ENCODE data around the gene ZMIZ1. TPM values are rescaled to one million over a fixed set of nuclear protein-coding genes. Genes with fewer than 3 reads are reported as not detected.

Gene ZMIZ1
- total and polyA plus RNA-seq, 2 donors from 2014 or later = 14.2 to 97.6 TPM

GRCh38 chr10:79053481-79054202 lies 15.1 kb upstream of the ZMIZ1 start:
- H3K4me3 ChIP-seq (ENCODE audit: low read length in 3 of 3) = no peak overlapping the region

GRCh38 chr10:79054203-79055099 lies 14.3 kb upstream of the ZMIZ1 start:
- peaks cover 0 to 6% (median 4%) of the 10 kb centered on the region in 3 donors for H3K4me1 ChIP-seq (ENCODE audit: control insufficient read depth in 2 of 3, insufficient read depth in 2 of 3, low read depth in 1 of 3, low read length in 3 of 3)
- intact Hi-C loops (cut with DNase I) = no loop called here
- no peaks in the 10 kb centered on the region for H3K27me3 ChIP-seq (ENCODE audit: control insufficient read depth, insufficient read depth, low read length)
- H3K9ac ChIP-seq (ENCODE audit: low read length in 3 of 3) = no peak overlapping the region
- TF ChIP-seq CTCF (IDR thresholded peaks at IDR 0.05; ENCODE audit: borderline replicate concordance, extremely low read depth, insufficient read depth) = no peak
- no peak overlapping the region for H3K4me3 ChIP-seq (ENCODE audit: low read length in 3 of 3)
- no peak overlapping the region for H3K27ac ChIP-seq (ENCODE audit: low read depth in 2 of 2, low read length in 2 of 2)
- FAIRE-seq = no peak
- H3K36me3 ChIP-seq (ENCODE audit: control insufficient read depth in 2 of 3, insufficient read depth in 3 of 3, low read length in 3 of 3) = no peaks in the 10 kb centered on the region
- peak in 1 of 5 donors; percentile 64 for DNase-seq
- H3K9me3 ChIP-seq (ENCODE audit: control insufficient read depth in 2 of 3, insufficient read depth in 1 of 3, low read length in 3 of 3) = no peaks in the 10 kb centered on the region

More at GRCh38 chr10:79053481-79054202, 15.1 kb upstream of the ZMIZ1 start:
- no peak overlapping the region for H3K9ac ChIP-seq (ENCODE audit: low read length in 3 of 3)
- no peaks in the 10 kb centered on the region for H3K9me3 ChIP-seq (ENCODE audit: control insufficient read depth in 2 of 3, insufficient read depth in 1 of 3, low read length in 3 of 3)
- no peak overlapping the region for H3K27ac ChIP-seq (ENCODE audit: low read depth in 2 of 2, low read length in 2 of 2)
- H3K27me3 ChIP-seq (ENCODE audit: control insufficient read depth, insufficient read depth, low read length) = no peaks in the 10 kb centered on the region
- H3K36me3 ChIP-seq (ENCODE audit: control insufficient read depth in 2 of 3, insufficient read depth in 3 of 3, low read length in 3 of 3) = no peaks in the 10 kb centered on the region
- DNase-seq = peak in 2 of 5 donors; percentile 36 to 44
- no peak for TF ChIP-seq CTCF (IDR thresholded peaks at IDR 0.05; ENCODE audit: borderline replicate concordance, extremely low read depth, insufficient read depth)
- intact Hi-C loops (cut with DNase I) = no loop called here
- no peak for FAIRE-seq
- peaks cover 0 to 11% (median 4%) of the 10 kb centered on the region in 3 donors for H3K4me1 ChIP-seq (ENCODE audit: control insufficient read depth in 2 of 3, insufficient read depth in 2 of 3, low read depth in 1 of 3, low read length in 3 of 3)

GRCh38 chr10:79055100-79055782 lies 13.5 kb upstream of the ZMIZ1 start:
- intact Hi-C loops (cut with DNase I) = no loop called here
- DNase-seq (peak in 1 of 5 donors; percentile 16), FAIRE-seq (no peak)
- H3K9me3 ChIP-seq (ENCODE audit: control insufficient read depth in 2 of 3, insufficient read depth in 1 of 3, low read length in 3 of 3) = no peaks in the 10 kb centered on the region
- TF ChIP-seq CTCF (IDR thresholded peaks at IDR 0.05; ENCODE audit: borderline replicate concordance, extremely low read depth, insufficient read depth) = no peak
- H3K27me3 ChIP-seq (ENCODE audit: control insufficient read depth, insufficient read depth, low read length) = no peaks in the 10 kb centered on the region
- H3K4me1 ChIP-seq (ENCODE audit: control insufficient read depth in 2 of 3, insufficient read depth in 2 of 3, low read depth in 1 of 3, low read length in 3 of 3) = peaks cover 0 to 5% (median 4%) of the 10 kb centered on the region in 3 donors
- no peaks in the 10 kb centered on the region for H3K36me3 ChIP-seq (ENCODE audit: control insufficient read depth in 2 of 3, insufficient read depth in 3 of 3, low read length in 3 of 3)
- H3K9ac ChIP-seq (ENCODE audit: low read length in 3 of 3) = no peak overlapping the region
- no peak overlapping the region for H3K27ac ChIP-seq (ENCODE audit: low read depth in 2 of 2, low read length in 2 of 2)
- H3K4me3 ChIP-seq (ENCODE audit: low read length in 3 of 3) = no peak overlapping the region

All from kidney (tissue), 14 donors.